ENCODE measurements around the gene SOCS7.

The SOCS7 gene

DNA sequence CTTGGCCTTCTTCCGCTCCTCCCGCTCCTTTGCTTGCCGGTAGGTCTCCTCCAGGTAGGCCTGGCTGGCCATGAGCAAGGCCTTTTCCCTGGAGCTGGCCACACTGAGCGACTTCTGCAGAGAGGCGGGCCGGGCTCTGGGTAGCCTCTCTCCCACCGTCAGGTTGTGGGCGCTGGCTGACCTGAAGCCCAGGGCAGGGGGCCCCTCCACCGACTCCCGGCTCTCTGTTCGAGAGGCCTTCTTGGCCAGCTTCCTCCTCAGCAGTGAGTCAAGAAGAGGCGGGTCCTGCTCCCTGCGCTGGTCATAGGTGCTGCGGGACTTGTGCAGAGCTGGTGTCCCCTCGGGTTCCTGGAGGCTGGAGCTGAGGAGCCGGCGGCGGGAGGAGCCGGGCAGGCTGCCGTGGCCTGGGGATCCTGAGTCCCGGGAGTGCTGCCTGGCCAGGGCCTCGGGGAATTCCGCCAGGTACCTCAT, 20.7 kb upstream of the SOCS7 start:
- DNase-seq (ENCODE audit: low spot score in 2 of 2) = no peak
- no peaks in the 10 kb centered on the region for H3K9me3 Mint-ChIP-seq
- no peak overlapping the region for H3K27ac Mint-ChIP-seq
- peaks cover 6% of the 10 kb centered on the region for H3K4me1 Mint-ChIP-seq
- H3K36me3 Mint-ChIP-seq = no peaks in the 10 kb centered on the region
- ATAC-seq = no peak
- H3K4me3 Mint-ChIP-seq = no peak overlapping the region

DNA sequence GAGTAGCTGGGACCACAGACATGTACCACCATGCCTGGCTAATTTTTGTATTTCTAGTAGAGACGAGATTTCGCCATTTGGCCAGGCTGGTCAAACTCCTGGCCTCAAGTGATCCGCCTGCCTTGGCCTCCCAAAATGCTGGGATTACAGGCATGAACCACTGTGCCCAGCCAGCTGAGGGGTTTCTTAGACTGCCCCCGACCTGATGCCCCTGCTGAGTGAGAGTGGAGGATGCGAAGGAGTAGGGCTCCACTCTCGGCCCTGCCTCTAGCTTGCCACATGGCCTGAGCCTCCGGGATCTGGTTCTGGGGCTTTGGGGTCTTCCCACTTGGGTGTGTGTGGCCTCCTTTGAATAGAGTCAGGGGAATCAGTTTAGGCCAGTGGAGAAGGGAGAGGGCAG, 18.9 kb upstream of the SOCS7 start:
- Mint-ChIP-seq H3K4me1 (no peaks in the 10 kb centered on the region), H3K27ac (no peak overlapping the region)

DNA sequence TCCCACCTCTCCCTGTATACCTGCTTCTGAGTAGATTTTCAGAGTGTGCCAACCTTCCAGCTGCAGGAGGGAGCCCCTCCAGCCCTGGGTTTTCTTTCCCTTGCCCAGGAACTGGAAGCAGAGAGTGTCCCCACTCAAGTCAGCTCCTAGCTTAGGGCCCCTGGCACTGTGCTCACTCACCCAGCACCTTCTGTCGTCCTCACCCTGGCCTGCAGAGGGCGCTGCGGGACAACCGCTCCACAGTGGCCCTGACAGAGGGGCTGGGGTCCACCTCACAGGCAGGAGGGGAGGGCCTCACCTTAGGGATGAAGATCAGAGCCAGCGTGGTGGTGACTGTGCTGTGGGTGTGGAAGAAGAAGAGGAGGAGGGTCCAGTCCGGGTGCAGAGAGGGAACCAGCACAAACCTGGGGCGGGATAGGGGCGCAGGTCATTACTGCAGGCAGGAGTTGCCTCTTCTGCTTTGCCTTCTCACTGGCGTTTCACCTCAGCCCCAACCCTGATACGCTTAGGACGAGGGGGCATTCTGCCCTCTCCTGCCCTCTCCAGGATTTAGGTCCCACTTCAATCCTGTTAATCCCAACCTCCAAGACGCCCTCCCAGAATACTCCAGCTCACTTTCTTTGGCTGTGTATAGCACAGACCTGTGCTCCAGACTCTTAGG, 17.9 kb upstream of the SOCS7 start:
- ATAC-seq (peak; percentile 54), DNase-seq (ENCODE audit: low spot score in 2 of 2) (peak; percentile 53 to 78)
- Mint-ChIP-seq H3K27ac (no peak overlapping the region), H3K4me1 (no peaks in the 10 kb centered on the region), H3K36me3 (no peaks in the 10 kb centered on the region), H3K4me3 (no peak overlapping the region), H3K9me3 (no peaks in the 10 kb centered on the region)

More for the DNA sequence above, 18.9 kb upstream of the SOCS7 start:
- no peaks in the 10 kb centered on the region for H3K36me3 Mint-ChIP-seq
- ATAC-seq (no peak), DNase-seq (ENCODE audit: low spot score in 2 of 2) (no peak)
- H3K9me3 Mint-ChIP-seq = no peaks in the 10 kb centered on the region
- no peak overlapping the region for H3K4me3 Mint-ChIP-seq

DNA sequence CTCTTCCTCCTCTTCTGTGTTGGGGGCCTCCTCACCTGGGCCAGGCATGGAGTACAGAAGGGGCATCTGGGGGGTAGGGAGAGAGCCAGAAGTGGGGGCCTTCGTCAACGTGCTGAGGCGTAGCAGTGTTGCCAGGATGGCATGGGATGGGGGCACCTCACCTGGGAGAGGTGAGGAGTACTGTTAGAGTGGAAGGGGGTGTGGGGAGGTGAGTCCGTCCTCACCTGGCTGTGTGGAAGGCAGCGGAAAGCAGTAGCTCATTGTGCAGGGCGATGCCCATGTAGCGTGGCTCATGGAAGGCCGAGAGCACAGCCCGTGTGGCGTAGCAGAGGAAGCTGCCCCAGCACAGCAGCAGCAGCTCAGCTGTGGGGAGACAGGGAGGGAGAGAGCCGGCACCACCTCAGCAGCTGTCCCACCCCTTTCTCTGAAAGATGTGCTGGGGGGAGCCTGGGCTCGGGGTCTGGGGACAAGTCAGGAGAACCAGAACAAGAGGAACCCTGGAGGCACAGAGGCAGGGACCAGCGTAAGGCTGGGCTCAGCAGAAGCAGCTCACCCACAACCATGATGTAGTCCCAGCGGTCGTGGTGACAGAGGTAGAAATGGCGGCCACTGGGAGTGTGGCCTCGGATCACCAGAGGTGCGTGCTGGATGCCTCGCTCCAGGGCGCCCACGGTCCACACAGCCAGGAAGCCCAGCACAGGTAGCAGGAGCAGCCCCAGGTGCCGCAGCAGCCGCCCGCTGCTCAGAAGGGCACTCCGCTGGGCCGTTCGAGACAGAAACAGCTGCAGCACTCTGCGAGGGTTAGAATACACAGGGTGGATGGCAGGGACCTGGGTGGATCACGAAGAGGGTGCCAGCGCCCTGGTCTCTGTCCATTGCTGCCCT, 16.9 kb upstream of the SOCS7 start:
- H3K4me3 Mint-ChIP-seq = no peak overlapping the region
- H3K9me3 Mint-ChIP-seq = no peaks in the 10 kb centered on the region
- DNase-seq (ENCODE audit: low spot score in 2 of 2) (no peak), ATAC-seq (no peak)
- H3K36me3 Mint-ChIP-seq = no peaks in the 10 kb centered on the region
- no peaks in the 10 kb centered on the region for H3K4me1 Mint-ChIP-seq
- H3K27ac Mint-ChIP-seq = no peak overlapping the region

DNA sequence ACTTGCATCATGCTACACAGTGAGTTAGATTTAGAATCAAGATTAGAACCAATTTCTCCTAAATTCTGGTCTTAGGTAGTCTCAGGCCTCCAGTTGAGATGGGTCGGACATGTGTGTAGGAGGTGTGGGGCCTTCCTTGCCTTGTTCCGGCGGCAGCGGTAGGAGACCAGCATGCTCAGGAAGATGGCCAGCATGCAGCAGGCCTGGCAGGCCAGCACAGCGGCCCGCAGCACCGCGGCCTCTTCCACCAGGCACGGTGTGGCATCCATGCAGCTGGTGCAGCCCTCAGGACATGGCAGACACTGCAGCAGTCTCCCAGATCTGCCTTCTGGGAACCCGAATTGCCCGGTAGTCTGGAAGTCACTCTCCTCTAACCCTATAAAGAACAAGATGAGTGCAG, 14.8 kb upstream of the SOCS7 start:
- DNase-seq (ENCODE audit: low spot score in 2 of 2) (no peak), ATAC-seq (no peak)
- H3K36me3 Mint-ChIP-seq = no peaks in the 10 kb centered on the region
- no peaks in the 10 kb centered on the region for H3K9me3 Mint-ChIP-seq
- no peak overlapping the region for H3K27ac Mint-ChIP-seq
- no peaks in the 10 kb centered on the region for H3K4me1 Mint-ChIP-seq
- no peak overlapping the region for H3K4me3 Mint-ChIP-seq

DNA sequence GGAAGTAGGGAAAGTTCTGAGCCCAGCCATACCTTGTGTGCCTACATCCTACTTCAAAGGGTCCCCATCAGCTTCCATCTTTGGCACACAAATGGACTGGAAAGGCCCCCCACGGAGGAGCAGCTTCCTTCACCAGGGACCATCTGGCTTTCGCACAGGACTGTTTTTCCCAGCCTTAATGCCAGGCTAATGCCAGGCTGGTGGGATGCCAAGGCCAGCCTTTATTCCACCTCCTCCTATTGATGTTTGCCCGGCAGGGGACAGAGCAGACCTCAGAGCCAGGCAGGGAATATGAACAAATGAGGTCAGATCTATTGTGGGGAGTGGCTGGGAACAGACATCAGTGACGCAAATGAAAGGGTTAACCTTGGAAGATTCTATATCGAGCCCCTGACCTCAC, 13.6 kb upstream of the SOCS7 start:
- no peak overlapping the region for H3K4me3 Mint-ChIP-seq
- H3K4me1 Mint-ChIP-seq = no peaks in the 10 kb centered on the region
- no peak overlapping the region for H3K27ac Mint-ChIP-seq
- H3K9me3 Mint-ChIP-seq = no peaks in the 10 kb centered on the region
- DNase-seq (ENCODE audit: low spot score in 2 of 2) (no peak), ATAC-seq (no peak)
- H3K36me3 Mint-ChIP-seq = no peaks in the 10 kb centered on the region

DNA sequence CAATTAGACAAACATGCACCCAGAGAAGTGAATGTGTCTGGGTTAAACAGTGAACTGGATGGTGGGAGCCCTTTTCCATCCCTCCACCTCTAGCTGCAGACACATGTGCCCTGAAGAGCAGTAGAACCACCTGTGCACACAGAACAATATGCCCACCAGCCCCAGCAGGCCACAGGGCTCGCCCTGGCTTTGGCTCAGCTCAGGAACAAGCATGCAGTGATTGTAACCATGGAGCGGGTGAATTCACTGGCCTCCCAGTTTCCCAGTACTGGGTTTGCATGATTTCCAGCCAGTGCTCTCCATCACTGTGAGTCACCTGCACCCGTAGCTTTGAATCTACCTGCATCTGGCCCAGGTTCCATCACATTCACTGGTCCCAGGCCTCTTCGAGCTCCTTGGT, 13.1 kb upstream of the SOCS7 start:
- ATAC-seq = no peak
- Mint-ChIP-seq H3K4me3 (no peak overlapping the region), H3K36me3 (no peaks in the 10 kb centered on the region), H3K4me1 (no peaks in the 10 kb centered on the region), H3K9me3 (no peaks in the 10 kb centered on the region), H3K27ac (no peak overlapping the region)
- DNase-seq (ENCODE audit: low spot score in 2 of 2) = no peak

DNA sequence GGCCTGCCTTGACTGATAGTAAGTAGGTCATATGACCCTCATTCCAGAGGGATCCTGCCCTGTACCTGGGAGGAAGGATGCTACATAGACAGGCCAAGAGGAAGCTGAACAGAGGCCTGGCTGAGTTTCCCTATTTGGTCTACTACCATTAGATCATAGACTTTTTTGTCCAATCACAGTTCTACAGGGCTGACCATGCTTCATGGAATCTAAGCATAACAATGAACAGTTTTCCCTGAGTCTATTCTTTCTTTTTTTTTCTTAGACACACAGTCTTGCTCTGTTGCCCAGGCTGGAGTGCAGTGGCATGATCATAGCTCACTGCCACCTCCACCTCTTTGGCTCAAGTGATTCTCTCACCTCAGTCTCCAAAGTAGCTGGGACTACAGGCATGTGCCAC, 11.8 kb upstream of the SOCS7 start:
- no peak overlapping the region for H3K27ac Mint-ChIP-seq
- no peaks in the 10 kb centered on the region for H3K4me1 Mint-ChIP-seq
- no peaks in the 10 kb centered on the region for H3K9me3 Mint-ChIP-seq
- no peaks in the 10 kb centered on the region for H3K36me3 Mint-ChIP-seq
- ATAC-seq (no peak), DNase-seq (ENCODE audit: low spot score in 2 of 2) (no peak)
- no peak overlapping the region for H3K4me3 Mint-ChIP-seq

DNA sequence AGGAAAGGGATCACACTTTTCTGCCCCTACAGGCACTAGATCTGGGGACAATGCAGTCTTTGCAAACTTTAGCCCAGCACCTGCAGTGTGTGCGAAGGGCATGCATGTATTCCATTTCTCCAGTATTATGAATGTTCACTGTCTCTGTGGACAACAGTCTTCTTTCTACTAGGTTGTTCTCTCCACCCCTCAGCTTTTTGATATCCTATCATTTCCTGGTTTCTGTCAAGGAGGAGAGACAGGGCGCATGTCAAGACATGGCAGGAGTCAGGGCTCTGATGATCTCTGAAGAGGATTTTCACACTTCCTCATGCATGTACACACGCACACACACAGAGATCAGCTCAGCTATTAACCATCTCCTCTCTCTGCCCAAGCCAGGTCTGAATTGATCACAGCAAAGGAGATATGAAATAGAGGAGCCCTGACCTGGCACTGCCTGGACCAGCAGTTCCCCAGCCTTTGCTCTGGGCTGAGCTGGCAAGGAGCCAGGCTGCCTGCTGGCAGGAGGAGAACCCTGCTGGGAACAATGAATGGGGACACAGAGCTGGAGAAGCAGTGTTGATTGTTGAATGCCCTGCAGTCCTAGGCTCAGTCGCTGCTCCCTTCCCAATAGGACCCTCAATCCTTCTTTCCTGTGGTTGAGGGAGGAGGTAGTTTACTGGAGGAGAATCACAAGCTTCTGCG, 10.5 kb upstream of the SOCS7 start:
- H3K4me1 Mint-ChIP-seq = no peaks in the 10 kb centered on the region
- H3K4me3 Mint-ChIP-seq = no peak overlapping the region
- no peak for ATAC-seq
- no peaks in the 10 kb centered on the region for H3K9me3 Mint-ChIP-seq
- no peaks in the 10 kb centered on the region for H3K36me3 Mint-ChIP-seq
- DNase-seq (ENCODE audit: low spot score in 2 of 2) = no peak
- no peak overlapping the region for H3K27ac Mint-ChIP-seq

DNA sequence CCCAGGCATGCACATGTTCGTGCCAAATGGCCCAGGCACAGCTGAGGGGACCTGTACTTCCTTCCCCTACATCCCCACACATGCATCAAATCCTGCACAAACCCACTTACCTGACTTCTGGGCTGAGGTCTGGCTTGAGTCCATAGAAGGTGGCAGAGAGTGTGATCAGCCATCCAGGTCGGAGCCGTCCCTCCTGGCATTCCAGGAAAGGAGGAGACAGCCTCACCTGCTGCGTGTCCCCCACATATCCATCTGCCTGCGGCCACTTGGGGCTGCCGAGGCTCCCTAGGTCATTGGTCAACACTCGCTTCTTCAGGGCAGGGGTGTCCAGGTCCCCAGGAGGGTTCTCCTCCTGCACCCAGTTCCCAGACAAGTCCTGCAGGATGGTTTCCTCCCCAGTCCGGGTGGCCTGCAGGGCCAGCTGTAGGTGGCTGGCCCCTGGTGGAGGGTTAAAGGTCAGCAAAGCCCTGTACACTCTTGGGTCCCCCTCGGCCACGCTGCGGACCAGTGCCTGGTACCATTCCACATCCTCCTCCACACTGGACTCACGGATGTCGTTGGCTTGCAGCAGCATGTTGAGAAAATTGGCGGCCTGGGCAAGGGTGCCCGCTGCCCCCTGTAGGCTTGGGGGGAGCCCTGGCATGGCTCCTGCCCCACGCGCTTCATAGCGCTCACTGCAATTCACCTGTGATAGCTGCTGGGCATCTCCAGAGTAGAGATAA, 8.6 kb upstream of the SOCS7 start:
- Mint-ChIP-seq H3K4me1 (no peaks in the 10 kb centered on the region), H3K27ac (no peak overlapping the region), H3K36me3 (no peaks in the 10 kb centered on the region), H3K4me3 (no peak overlapping the region), H3K9me3 (no peaks in the 10 kb centered on the region)
- no peak for DNase-seq (ENCODE audit: low spot score in 2 of 2)
- ATAC-seq = no peak

DNA sequence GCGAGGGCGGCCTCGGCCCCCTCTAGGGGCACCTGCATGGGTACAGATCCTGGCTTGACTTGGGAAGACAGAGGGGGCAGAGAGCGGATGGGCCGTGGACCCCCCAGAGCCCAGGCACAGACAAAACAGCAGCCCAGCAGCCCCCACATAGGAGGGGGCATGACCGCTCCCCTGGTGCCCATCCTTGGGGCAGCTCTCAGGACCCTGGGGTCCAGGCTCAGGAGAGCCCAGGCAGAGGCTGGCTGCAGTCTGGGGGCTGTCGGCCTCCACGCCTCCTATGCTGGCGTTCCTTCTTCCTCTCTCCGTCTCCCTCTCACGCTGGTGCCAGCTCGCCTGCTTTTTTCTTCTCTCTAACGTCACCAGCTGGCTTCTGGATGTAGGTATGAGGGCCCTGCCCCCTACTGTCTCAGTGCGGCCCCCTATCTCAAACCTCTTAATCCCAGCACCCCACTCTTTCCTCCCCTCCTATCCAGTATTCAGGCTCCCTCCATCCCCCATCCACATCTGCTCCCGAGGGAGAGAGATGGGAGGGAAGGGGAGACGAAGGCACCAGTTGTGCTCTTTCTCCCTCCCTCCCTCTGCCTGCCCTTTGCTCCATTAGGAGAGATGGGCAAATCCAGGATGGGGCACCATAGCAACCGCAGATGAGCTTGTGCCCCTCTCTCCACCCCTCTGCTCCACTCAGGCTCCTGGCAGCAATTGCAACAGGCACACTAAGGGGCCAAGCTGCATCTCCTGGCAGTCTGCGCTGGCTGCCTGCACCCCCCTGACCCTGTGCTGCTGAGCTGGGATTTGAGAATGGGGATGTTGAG, 7.8 kb upstream of the SOCS7 start, which contains the start of gene GPR179:
GPR179 (minus strand) TSS at position 349 of the 812 bp plus-strand sequence; CDS start at position 182, 167 bp downstream.
- no peaks in the 10 kb centered on the region for H3K36me3 Mint-ChIP-seq
- ATAC-seq = no peak
- H3K4me3 Mint-ChIP-seq = no peak within 1 kb of the TSS

DNA sequence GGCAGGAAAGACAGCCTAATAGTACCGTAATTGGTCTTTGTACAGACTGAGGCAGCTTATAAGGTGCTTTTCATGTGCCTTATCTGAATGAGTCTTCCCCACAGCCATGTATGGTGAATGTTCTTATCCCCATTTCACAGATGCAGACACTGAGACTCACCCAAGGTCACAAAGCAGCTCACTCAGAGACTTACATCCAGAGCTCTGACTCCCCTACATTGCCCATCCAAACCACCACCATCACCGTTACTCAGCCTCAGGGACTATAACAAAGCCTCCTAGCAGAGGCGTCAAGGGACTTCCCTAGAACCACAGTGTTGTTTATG, 7.3 kb upstream of the SOCS7 start:
- DNase-seq (ENCODE audit: low spot score in 2 of 2) (no peak), ATAC-seq (no peak)
- H3K4me3 Mint-ChIP-seq = no peak overlapping the region
- H3K36me3 Mint-ChIP-seq = no peaks in the 10 kb centered on the region
- H3K9me3 Mint-ChIP-seq = no peaks in the 10 kb centered on the region
- H3K4me1 Mint-ChIP-seq = peaks cover 6% of the 10 kb centered on the region
- H3K27ac Mint-ChIP-seq = no peak overlapping the region

More for the DNA sequence above, 7.8 kb upstream of the SOCS7 start, which contains the start of gene GPR179:
- Mint-ChIP-seq H3K27ac (no peak within 1 kb of the TSS), H3K4me1 (peaks cover 1% of the 10 kb centered on the region), H3K9me3 (no peaks in the 10 kb centered on the region)
- DNase-seq (ENCODE audit: low spot score in 2 of 2) = no peak

DNA sequence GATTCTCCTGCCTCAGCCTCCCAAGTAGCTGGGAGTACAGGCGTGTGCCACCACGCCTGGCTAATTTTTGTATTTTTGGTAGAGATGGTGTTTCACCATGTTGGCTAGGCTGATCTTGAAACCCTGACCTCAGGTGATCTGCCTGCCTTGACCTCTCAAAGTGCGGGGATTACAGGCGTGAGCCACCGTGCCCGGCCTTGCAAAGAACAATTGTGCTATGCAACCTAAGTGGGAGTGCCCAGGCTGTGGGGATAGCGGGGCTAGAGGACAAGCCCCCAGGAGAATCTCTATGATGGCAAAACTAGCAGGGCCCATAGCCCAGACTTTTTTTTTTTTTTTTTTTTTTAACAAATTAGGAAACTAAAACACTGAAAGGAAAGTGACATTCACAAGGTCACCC, 5.9 kb upstream of the SOCS7 start:
- Mint-ChIP-seq H3K9me3 (no peaks in the 10 kb centered on the region), H3K4me3 (no peak overlapping the region), H3K36me3 (no peaks in the 10 kb centered on the region), H3K4me1 (peaks cover 14% of the 10 kb centered on the region), H3K27ac (no peak overlapping the region)
- DNase-seq (ENCODE audit: low spot score in 2 of 2) = no peak
- ATAC-seq = no peak

DNA sequence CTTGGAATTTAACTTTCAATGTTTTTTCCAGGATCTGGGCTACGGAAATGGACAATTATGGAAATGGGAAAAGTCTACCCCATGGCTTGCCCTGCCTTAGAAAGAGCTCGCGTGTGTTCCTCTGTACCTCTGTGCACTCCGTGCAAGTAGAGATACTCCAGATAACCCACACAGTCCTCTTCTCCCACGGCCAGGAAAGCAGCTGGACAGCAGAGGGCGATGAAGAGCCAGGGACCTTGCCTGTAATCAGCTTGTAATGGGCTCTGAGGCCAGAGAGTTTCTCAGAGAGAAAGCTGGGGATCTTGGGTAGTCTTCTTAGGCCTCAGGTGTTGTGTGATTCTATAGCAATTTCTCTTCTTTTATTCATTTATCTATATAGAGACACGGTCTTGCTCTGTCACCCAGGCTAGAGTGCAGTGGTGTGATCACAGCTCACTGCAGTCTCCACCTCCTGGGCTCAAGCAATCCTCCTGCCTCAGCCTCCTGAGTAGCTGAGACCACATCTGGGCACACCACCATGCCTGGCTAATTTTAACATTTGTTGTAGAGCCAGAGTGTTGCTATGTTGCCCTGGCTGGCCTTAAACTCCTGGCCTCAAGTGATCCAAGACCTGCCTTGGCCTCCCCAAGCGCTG, 2.4 kb upstream of the SOCS7 start:
- DNase-seq (ENCODE audit: low spot score in 2 of 2) = peak; percentile 77 to 92
- H3K27ac Mint-ChIP-seq = no peak overlapping the region
- ATAC-seq = peak; percentile 60
- H3K4me1 Mint-ChIP-seq = peaks cover 28% of the 10 kb centered on the region
- H3K36me3 Mint-ChIP-seq = no peaks in the 10 kb centered on the region
- H3K9me3 Mint-ChIP-seq = no peaks in the 10 kb centered on the region
- H3K4me3 Mint-ChIP-seq = no peak overlapping the region

All from stimulated activated effector memory CD8-positive, alpha-beta T cell treated with anti-CD3 and anti-CD28 coated beads, Interleukin-12 subunit alpha, Interleukin-12 subunit beta, amount 100 ng/mL, for 72 hours (primary cell).